A673 (cell line): ENCODE results near the gene MYT1. TPM values are rescaled to one million over a fixed set of nuclear protein-coding genes. Genes with fewer than 3 reads are reported as not detected.

Experiments
- BruUV-seq: library from RNA; stranded (reverse); fragments of 400-500 nt; replicated peaks from 2 replicates; lab custom pipeline; 2021; lab: Mats Ljungman, UMichigan
- CTCF ChIA-PET: fragments of 300-600 bp; sonication (Branson Sonifier 250); formaldehyde crosslinking; loops from one replicate; lab custom pipeline; 2022; ENCODE audit warnings: antibody characterized with exemption; lab: Charles Lee
- POLR2A ChIA-PET: fragments of 300-600 bp; sonication (Branson Sonifier 250); formaldehyde crosslinking; loops from one replicate; lab custom pipeline; 2022; ENCODE audit warnings: antibody characterized with exemption; ENCODE audit not compliant: low non-redundant PET; lab: Charles Lee
- DNase-seq: peaks from one replicate; pipeline ENCODE4 v3.0.0-alpha.2; 2015; ENCODE audit warnings: low spot score
- H3K27ac ChIP-seq: fragments of 200-600 bp; sonication (generic); 2 replicates; pipeline ENCODE4 v1.5.1; 2016; ENCODE audit warnings: mixed run types, low read depth, mild to moderate bottlenecking, mixed read lengths, antibody characterized with exemption, low read length; ENCODE audit not compliant: poor library complexity, severe bottlenecking
- H3K27me3 ChIP-seq: fragments of 200-600 bp; sonication (generic); replicated peaks from 2 replicates; pipeline ENCODE4 v1.6.1; 2017; ENCODE audit warnings: mixed run types, low read depth, mild to moderate bottlenecking, mixed read lengths, antibody characterized with exemption, low read length; ENCODE audit not compliant: insufficient read depth, poor library complexity
- H3K36me3 ChIP-seq: fragments of 200-600 bp; sonication (generic); 2 replicates; pipeline ENCODE4 v1.6.1; 2016; ENCODE audit warnings: mixed run types, mild to moderate bottlenecking, mixed read lengths, antibody characterized with exemption, low read length; ENCODE audit not compliant: insufficient read depth, poor library complexity, severe bottlenecking
- H3K4me1 ChIP-seq: fragments of 200-600 bp; sonication (generic); 2 replicates; pipeline ENCODE4 v1.6.1; 2017; ENCODE audit warnings: mixed run types, mild to moderate bottlenecking, mixed read lengths, antibody characterized with exemption, low read length; ENCODE audit not compliant: insufficient read depth, poor library complexity, severe bottlenecking
- H3K4me3 ChIP-seq: fragments of 200-600 bp; sonication (generic); 2 replicates; pipeline ENCODE4 v1.5.1; 2016; ENCODE audit warnings: low read depth, mixed run types, mild to moderate bottlenecking, mixed read lengths, low read length; ENCODE audit not compliant: poor library complexity, severe bottlenecking
- H3K9me3 ChIP-seq: fragments of 200-600 bp; sonication (generic); 2 replicates; pipeline ENCODE4 v1.6.1; 2016; ENCODE audit warnings: mixed run types, low read depth, mild to moderate bottlenecking, mixed read lengths, antibody characterized with exemption, low read length; ENCODE audit not compliant: poor library complexity, severe bottlenecking
- CTCF ChIP-seq: fragments of 300-800, 200-600 bp; sonication (generic); conservative IDR thresholded peaks from 2 replicates; pipeline ENCODE4 v1.5.1; 2017; ENCODE audit warnings: low read depth, mild to moderate bottlenecking, antibody characterized with exemption, low read length, moderate library complexity, mixed read lengths
- EZH2 ChIP-seq: fragments of 200-600 bp; sonication (generic); IDR thresholded peaks from 2 replicates; pipeline ENCODE4 v1.6.1; 2017; ENCODE audit warnings: borderline replicate concordance, low read depth, mild to moderate bottlenecking, mixed read lengths, antibody characterized with exemption, low read length; ENCODE audit not compliant: poor library complexity, severe bottlenecking
- intact Hi-C: fragments of 100-400 bp; cut with micrococcal nuclease; formaldehyde crosslinking; loops from one replicate; pipeline ENCODE4 v1.10.0; 2022; ENCODE audit not compliant: unreplicated experiment
- total RNA-seq: library from RNA; stranded (reverse); gene quantifications from 2 replicates; pipeline ENCODE4 v1.2.3, GENCODE V29; 2021

Gene MYT1
- total RNA-seq, 1 experiment from 2014 or later, result not detected

- intact Hi-C loops, result no loop called here
- no peak for DNase-seq
- TF ChIP-seq CTCF (no peak), EZH2 (no peak)
- H3K4me3 ChIP-seq, result no peak overlapping the region
- H3K4me1 ChIP-seq, result no peaks in the 10 kb centered on the region
- ChIA-PET CTCF (no interaction called here), POLR2A (no interaction called here)
- no peaks in the 10 kb centered on the region for H3K9me3 ChIP-seq
- H3K27me3 ChIP-seq, result peaks cover 48% of the 10 kb centered on the region
- H3K36me3 ChIP-seq, result no peaks in the 10 kb centered on the region
- BruUV-seq, result no TSS peak
- no peak overlapping the region for H3K27ac ChIP-seq
Observed at GRCh38 chr20:64180673-64181072, 16.4 kb downstream of the MYT1 start.

GRCh38 chr20:64181391-64181790 is 17.1 kb downstream of the MYT1 start:
- no TSS peak for BruUV-seq
- H3K4me3 ChIP-seq, result no peak overlapping the region
- CTCF ChIA-PET, result no interaction called here

GRCh38 chr20:64182146-64182865 is 18.1 kb downstream of the MYT1 start:
- CTCF ChIA-PET, result interaction anchor here (0.7 kb wide), 1 partner anchor 85 kb away, joined by 3 read pairs; no protein-coding TSS in a partner anchor
- DNase-seq, result no peak
- POLR2A ChIA-PET, result no interaction called here
- no peaks in the 10 kb centered on the region for H3K9me3 ChIP-seq
- intact Hi-C loops, result no loop called here
- no peak for TF ChIP-seq CTCF
- TF ChIP-seq EZH2, result no peak
- no peak overlapping the region for H3K27ac ChIP-seq
- no TSS peak for BruUV-seq
- no peaks in the 10 kb centered on the region for H3K4me1 ChIP-seq
- no peak overlapping the region for H3K4me3 ChIP-seq
- H3K27me3 ChIP-seq, result peaks cover 37% of the 10 kb centered on the region
- H3K36me3 ChIP-seq, result no peaks in the 10 kb centered on the region

More at GRCh38 chr20:64181391-64181790, 17.1 kb downstream of the MYT1 start:
- no peak for DNase-seq
- POLR2A ChIA-PET, result no interaction called here
- intact Hi-C loops, result no loop called here
- Histone ChIP-seq H3K36me3 (no peaks in the 10 kb centered on the region), H3K27me3 (peaks cover 46% of the 10 kb centered on the region), H3K4me1 (no peaks in the 10 kb centered on the region), H3K9me3 (no peaks in the 10 kb centered on the region), H3K27ac (no peak overlapping the region)
- TF ChIP-seq CTCF, result no peak
- TF ChIP-seq EZH2, result no peak
